ENCODE measurements around the gene CAPN13. TPM values are rescaled to one million over a fixed set of nuclear protein-coding genes. Genes with fewer than 3 reads are reported as not detected.
"Not testable (repeated sequence)": the region's sequence is repeated elsewhere in the genome, so short reads cannot be mapped to it uniquely, and the experiment has no call there.

The CAPN13 gene
- total RNA-seq, 2 experiments from 2014 or later = not detected

DNA sequence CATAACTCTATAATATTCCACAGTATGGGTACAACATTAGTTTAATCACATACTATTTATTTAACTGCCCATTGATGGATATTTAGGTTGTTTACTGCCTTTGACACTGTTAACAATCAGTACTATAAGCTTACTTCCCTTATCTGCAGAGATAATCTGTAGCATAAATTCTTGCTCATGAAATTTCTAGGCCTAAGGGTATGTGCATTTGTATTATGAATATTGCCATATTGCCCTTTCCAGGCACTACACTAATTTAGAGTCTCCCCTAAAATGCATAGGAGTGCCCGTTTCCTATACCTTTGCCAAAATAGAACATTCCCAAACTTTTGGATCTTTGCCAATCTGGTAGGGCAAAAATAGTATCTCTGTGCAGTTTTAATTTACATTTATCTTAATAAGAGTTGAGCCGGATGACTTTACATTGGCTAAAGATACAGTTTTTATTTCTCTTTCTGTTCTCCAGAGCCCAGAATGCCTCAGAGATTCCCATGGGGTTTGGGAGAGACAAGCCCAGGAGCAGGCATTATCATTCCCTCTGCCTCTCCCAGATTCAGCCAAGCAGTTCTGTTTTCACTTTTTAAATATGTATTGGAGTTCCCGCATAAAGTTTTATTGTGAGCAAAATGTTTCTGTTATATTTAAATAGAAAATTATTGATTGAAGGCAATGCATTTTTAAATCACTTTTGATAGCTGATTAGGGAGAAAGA, 102.8 kb downstream of the CAPN13 start:
- Mint-ChIP-seq H3K36me3 (ENCODE audit: low read depth) (peaks cover 6% of the 10 kb centered on the region), H3K4me3 (no peak overlapping the region), H3K4me1 (ENCODE audit: low read depth) (no peaks in the 10 kb centered on the region), H3K27ac (no peak overlapping the region), H3K9me3 (peaks cover 21% of the 10 kb centered on the region), H3K27me3 (no peaks in the 10 kb centered on the region)
- CTCF ChIA-PET = interaction anchor here (0.9 to 15.3 kb wide), 6 partner anchors 10 to 614 kb away, joined by 3 to 563 read pairs (median 68); no protein-coding TSS in a partner anchor
- POLR2A ChIA-PET = interaction anchor here (1.0 kb wide), 1 partner anchor 569 kb away, joined by 4 read pairs; no protein-coding TSS in a partner anchor
- no peak for DNase-seq
- no peak for ATAC-seq
- TF ChIP-seq CTCF (IDR thresholded peaks at IDR 0.05) = no peak
- intact Hi-C loops (cut with micrococcal nuclease) = loop anchor here (5.0 kb wide), 1 partner anchor 612 kb away; no protein-coding TSS in a partner anchor

GRCh38 chr2:30702694-30703093, 104.6 kb downstream of the CAPN13 start:
- no peak for DNase-seq
- Mint-ChIP-seq H3K36me3 (ENCODE audit: low read depth) (peaks cover 6% of the 10 kb centered on the region), H3K4me1 (ENCODE audit: low read depth) (no peaks in the 10 kb centered on the region), H3K27me3 (no peaks in the 10 kb centered on the region), H3K27ac (no peak overlapping the region), H3K4me3 (no peak overlapping the region), H3K9me3 (peaks cover 21% of the 10 kb centered on the region)
- intact Hi-C loops (cut with micrococcal nuclease) = no loop called here
- POLR2A ChIA-PET = no interaction called here
- no peak for TF ChIP-seq CTCF (IDR thresholded peaks at IDR 0.05)
- no peak for ATAC-seq
- CTCF ChIA-PET = interaction anchor here (0.9 to 15.3 kb wide), 5 partner anchors 10 to 537 kb away, joined by 3 to 563 read pairs (median 10); no protein-coding TSS in a partner anchor

DNA sequence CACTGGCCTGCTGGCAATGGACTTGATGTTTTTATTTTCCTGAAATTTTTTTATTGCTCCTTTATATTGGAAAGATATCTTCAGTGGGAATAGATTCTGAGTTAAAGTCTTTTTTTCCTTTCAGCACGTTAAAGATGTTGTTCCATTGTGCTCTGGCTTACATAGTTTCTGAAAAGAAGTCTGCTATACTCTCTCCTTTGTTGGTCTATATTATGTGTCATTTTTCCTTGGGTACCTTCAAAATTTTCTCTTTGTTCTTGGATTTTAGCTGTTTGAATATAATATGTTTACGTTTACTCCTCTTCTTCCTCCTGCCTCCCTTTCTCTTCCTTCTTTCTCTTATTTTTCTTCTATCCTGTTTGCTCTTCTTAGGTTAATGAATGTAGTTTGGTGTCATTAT, 105.5 kb downstream of the CAPN13 start:
- Mint-ChIP-seq H3K4me1 (ENCODE audit: low read depth) (no peaks in the 10 kb centered on the region), H3K4me3 (no peak overlapping the region), H3K36me3 (ENCODE audit: low read depth) (peaks cover 6% of the 10 kb centered on the region), H3K9me3 (peaks cover 21% of the 10 kb centered on the region), H3K27ac (no peak overlapping the region), H3K27me3 (no peaks in the 10 kb centered on the region)
- ATAC-seq (no peak), DNase-seq (no peak)
- intact Hi-C loops (cut with micrococcal nuclease) = no loop called here
- ChIA-PET POLR2A (no interaction called here), CTCF (interaction anchor here (0.9 to 15.3 kb wide), 4 partner anchors 10 to 536 kb away, joined by 3 to 563 read pairs (median 29); no protein-coding TSS in a partner anchor)
- TF ChIP-seq CTCF (IDR thresholded peaks at IDR 0.05) = no peak

GRCh38 chr2:30697242-30698103, 109.8 kb downstream of the CAPN13 start:
- TF ChIP-seq CTCF (IDR thresholded peaks at IDR 0.05) = peak; percentile 32
- H3K9me3 Mint-ChIP-seq = peaks cover 11% of the 10 kb centered on the region
- H3K27me3 Mint-ChIP-seq; H3K27ac Mint-ChIP-seq; H3K4me1 Mint-ChIP-seq (ENCODE audit: low read depth); ATAC-seq; H3K4me3 Mint-ChIP-seq; H3K36me3 Mint-ChIP-seq (ENCODE audit: low read depth); intact Hi-C loops (cut with micrococcal nuclease): not testable (repeated sequence)
- peak; percentile 29 for DNase-seq
- ChIA-PET POLR2A (interaction anchor here (0.6 kb wide), 2 partner anchors 17 to 518 kb away, joined by 3 to 4 read pairs; no protein-coding TSS in a partner anchor), CTCF (interaction anchor here (0.6 to 8.2 kb wide), 4 partner anchors 12 to 533 kb away, joined by 3 to 125 read pairs (median 19); no protein-coding TSS in a partner anchor)
